Astrocyte (in vitro differentiated cells and primary cell): ENCODE results near the gene MARVELD1.

Experiments
- EZH2 ChIP-seq: IDR thresholded peaks from 2 replicates; pipeline ENCODE4 v1.6.1; 2012; ENCODE audit warnings: mild to moderate bottlenecking, low read length, inconsistent platforms; ENCODE audit not compliant: insufficient read depth
- TF ChIP-seq, protein P1 (sequence below): IDR thresholded peaks from 2 replicates; pipeline ENCODE4 v1.5.1; 2011; ENCODE audit warnings: low read depth, mild to moderate bottlenecking, inconsistent platforms, low read length, moderate library complexity; ENCODE audit not compliant: insufficient read depth

GRCh38 chr10:97733256-97733655 lies 19.7 kb downstream of the MARVELD1 start:
- no peak for TF ChIP-seq EZH2
- TF ChIP-seq, protein P1, sequence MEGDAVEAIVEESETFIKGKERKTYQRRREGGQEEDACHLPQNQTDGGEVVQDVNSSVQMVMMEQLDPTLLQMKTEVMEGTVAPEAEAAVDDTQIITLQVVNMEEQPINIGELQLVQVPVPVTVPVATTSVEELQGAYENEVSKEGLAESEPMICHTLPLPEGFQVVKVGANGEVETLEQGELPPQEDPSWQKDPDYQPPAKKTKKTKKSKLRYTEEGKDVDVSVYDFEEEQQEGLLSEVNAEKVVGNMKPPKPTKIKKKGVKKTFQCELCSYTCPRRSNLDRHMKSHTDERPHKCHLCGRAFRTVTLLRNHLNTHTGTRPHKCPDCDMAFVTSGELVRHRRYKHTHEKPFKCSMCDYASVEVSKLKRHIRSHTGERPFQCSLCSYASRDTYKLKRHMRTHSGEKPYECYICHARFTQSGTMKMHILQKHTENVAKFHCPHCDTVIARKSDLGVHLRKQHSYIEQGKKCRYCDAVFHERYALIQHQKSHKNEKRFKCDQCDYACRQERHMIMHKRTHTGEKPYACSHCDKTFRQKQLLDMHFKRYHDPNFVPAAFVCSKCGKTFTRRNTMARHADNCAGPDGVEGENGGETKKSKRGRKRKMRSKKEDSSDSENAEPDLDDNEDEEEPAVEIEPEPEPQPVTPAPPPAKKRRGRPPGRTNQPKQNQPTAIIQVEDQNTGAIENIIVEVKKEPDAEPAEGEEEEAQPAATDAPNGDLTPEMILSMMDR = no peak
